HG02623 (cell line): Measurements from ENCODE around the gene ATG10.
"Not testable (repeated sequence)": the region's sequence is repeated elsewhere in the genome, so short reads cannot be mapped to it uniquely, and the experiment has no call there.

ENCODE experiments used
- ATAC-seq: cut with Tn5 transposase; IDR thresholded peaks from one replicate; pipeline ENCODE4 v1.9.1; 2021; ENCODE audit warnings: moderate library complexity; ENCODE audit not compliant: unreplicated experiment

Gene ATG10

DNA sequence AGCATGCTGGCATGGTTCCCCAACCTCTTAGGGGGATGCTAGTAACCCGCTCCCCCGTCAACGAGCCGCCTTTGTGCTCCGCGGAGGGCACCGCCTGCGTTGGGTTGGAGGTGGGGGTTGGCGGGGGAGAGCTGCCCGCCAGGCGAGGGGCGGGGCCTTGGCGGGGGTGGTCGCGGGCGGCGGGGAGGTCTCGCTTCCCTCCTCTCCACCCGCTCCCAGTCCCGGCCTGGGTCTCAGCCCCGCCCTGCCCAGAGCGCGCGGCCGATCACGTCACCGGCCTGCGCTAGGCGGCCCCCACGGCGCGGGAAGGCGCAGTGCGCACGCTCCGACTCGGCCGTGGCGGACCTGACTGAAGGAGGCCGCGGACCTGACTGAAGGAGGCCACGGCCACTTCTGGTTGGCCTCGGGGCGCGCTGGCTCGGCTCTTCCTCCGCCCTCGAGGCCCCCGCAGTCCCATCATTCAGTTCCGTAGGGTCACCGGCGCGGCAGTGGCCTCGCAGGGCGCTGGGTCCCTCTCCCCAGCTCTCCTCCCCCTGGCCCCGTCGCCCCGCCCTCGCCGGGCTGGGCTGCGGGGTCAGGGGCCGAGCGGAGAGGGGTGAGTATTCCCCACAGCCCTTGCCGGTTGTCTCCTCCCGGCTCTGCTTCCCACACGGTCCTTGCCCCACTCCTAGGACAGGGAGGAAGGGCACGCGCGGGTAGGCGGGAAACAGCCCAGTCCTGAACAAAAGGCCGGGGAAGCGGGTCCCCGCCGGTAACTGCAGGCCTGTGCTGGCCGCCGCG, at the start of gene ATG10:
Gene ATG10, plus strand, starts transcription at position 312 of the 780 bp plus-strand sequence. CDS start 15,548 bp downstream, outside the sequence.
- ATAC-seq, result peak; percentile 95

DNA sequence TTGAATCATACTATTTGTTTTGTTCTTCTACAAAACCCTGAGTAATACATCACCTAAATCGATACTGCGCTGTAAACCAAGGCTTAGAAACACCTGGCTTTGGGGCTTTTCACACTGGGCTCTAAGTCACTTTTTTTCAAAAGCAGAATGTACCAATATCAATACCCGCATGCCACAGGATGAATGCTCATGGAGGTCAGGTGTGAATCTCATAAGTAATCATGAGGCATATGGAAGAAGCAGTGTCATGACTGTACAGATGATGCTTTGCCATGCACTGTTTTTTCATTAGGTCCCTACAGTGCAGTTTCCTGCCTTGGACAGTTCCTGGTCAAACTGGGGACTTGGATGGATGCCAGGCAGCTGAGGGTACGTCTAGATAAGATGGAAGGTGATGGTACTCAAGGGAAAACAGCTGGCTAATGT, 49.0 kb upstream of the ATG10 start:
- no peak for ATAC-seq

DNA sequence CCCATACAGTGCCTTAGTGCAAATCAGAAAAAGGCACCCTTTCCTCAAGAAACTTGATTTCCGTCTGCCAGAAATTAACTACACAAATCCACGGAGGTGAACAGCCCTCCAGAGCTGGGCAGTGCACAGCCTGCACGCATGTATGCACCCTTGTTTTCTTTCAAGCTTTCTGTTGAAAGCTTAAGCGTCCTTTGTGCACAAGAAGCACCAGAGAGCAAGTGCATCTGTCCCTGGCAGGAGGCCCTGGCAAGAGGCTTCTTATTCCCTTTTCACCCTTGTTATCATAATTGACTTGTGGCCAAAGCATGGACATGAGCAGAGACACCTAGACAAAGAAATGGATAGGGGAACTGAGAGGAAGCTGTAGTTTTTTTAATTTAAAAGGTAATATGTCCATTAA, 47.4 kb upstream of the ATG10 start:
- no peak for ATAC-seq

DNA sequence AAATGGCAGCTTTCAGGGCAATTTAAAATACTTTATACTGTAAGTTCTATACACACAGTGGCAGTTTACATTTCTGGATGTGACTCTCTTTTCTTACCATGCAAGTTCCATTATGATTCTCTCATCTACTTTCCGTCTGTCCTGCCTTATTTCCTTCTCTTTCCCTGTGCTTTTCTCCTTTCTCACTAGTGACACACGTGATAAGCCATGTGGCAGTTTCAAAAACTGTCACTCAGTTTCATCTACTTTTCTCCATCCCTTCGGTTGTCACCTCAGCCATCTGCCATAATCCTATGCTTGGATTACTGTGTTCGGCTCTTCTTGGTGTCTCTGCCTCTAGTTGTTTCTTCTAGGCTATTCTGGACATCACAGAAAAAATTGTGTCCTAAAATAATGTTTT, 46.8 kb upstream of the ATG10 start:
- ATAC-seq, result no peak

DNA sequence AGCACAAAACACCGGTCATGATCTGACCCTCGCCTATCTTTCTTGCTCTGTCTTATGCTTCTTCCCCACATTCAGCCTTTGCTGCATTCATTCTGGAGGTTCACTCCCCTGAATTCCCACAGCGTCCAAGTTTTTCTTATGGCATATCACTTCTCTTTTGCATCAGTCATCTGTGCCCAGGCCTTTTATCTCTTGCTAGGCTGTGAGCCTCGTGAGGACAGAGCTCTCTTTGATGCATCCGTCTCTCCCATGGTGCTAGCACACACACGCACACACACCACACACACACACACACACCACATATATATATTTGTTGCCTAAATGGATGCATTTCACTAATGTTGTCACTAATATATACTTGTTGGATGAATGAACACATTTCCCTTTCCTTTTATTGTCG, 45.8 kb upstream of the ATG10 start:
- no peak for ATAC-seq

DNA sequence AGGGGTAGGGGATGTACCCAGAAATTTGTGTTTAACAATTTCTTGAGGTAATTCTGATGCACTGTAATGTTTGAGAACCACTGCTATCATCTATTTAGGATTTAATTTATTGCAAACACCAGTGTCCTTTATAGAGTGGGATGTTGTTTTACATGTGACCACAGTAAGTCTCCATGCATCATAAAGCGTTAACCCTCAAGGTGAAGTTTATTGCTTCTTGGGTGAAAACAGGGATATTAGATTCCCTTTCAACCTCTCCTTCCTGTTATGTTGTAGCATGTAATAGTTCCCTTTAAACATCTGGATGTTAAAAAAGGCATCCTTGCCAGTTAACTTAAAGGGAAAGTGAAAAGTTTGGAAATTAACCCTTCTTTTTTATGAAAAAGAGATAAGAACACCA, 35.8 kb upstream of the ATG10 start:
- no peak for ATAC-seq

DNA sequence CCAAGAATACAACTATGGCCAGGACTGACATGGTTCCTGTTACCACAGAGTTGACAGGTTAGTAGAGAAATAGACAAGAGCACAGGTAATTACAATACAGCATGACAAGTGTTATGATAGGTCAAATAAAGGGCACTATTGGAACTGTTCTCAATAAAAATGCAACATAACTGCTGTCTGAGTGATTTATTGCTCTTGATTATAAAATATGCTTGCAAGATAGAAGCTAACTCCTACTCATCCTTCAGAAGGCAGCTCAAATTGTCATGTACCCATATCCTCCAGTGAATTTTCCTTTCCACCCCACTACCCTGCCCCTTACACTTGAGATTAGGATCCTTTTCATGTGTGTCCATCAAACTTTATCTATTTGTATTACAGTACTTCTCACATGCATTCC, 35.1 kb upstream of the ATG10 start:
- no peak for ATAC-seq

DNA sequence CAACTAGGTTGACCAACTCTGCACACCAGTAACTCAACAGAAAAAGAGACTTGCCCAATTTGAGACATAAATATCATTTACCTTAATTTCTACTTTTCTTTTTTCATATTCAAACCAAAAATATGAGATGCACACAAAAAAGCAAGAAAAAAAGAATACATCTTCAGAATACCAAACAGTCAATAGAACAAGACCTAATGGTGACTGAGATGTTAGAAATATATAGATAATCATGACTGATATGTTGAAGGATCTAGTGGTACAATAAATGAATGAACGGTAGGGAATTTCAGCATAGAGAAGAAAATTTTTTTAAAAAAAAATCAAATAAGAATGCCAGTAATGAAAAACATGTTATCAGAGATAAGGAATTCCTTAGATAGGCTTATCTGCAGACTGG, 29.1 kb upstream of the ATG10 start:
- ATAC-seq, result no peak

DNA sequence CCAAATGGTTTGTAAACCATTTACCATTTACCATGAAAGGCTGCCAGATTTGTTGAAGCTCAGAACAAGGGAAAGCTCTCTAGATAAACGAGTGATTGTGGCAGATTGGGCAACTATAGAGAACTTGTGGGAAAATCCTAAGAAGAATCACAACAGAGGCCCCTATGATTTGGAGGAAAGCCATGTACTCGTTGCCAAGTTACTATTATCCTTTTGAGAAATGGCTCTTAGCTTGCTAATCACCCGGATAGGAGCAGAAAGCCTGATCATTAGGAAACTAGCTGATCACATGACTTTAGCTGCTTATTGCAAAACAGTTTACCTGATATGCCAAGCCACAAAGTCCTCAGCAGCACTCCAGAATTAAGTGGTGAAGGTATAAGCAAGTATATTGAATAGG, 23.5 kb upstream of the ATG10 start:
- ATAC-seq, result no peak

DNA sequence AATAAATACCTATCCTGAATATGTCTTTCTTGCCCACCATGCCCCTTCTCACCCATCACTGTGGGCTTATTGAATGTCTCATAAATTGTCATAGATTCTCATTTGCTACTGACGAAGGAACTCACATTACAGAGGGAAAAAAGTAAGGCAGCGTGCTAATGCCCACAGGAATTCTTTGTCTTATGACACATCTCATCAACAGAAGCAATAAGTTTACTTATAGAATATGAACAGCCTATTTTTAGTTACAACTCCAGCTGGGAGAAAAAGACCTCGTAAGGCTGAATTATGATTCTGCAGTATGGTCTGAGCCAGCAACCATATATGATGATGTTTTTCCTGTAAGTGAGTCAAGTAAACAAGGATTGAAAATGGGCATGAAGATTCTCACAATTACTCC, 22.4 kb upstream of the ATG10 start:
- no peak for ATAC-seq

DNA sequence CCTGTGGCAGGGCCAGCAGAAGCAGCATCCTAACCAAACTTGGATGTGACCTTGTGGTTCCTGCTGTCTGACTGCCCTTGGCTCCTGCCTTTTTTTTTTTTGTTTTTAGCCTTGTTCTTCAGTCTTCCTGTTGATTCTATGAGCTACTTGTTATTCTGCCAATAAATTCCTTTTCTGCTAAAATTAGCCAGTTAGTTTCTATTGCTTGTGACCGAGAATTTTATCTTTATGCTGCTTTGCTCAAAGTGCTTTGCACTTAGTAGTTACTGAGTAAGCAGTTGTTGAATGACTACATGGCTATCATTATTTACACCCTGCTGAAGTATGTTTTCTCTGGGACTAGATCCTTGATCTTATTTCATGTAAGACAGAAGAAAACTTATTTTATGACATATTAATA, 20.8 kb upstream of the ATG10 start:
- ATAC-seq, result no peak

DNA sequence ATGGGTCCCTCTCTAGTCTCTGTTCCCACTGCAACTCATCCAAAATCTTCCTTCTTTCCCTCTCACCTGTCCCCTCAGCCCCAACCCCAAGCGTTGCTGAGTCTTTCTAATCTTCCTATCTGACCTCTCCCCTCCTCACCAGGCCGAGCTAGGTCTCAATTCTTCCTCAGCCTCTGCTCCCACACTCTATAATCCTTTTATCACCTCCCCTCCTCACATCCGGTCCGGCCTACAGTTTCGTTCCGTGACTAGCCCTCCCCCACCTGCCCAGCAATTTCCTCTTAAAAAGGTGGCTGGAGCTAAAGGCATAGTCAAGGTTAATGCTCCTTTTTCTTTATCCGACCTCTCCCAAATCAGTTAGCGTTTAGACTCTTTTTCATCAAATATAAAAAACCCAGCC, 17.0 kb upstream of the ATG10 start:
- ATAC-seq, result not testable (repeated sequence)

DNA sequence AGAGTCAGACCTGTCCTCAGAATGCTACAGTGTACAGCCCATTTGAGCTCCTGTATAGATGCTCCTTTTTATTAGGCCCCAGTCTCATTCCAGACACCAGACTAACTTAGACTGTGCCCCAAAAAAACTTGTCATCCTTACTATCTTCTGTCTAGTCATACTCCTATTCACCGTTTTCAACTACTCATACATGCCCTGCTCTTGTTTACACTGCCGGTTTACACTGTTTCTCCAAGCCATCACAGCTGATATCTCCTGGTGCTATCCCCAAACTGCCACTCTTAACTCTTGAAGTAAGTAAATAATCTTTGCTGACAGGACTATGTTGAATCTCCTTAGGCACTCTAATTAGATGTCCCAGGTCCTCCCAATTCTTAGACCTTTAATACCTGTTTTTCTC, 13.7 kb upstream of the ATG10 start:
- not testable (repeated sequence) for ATAC-seq

DNA sequence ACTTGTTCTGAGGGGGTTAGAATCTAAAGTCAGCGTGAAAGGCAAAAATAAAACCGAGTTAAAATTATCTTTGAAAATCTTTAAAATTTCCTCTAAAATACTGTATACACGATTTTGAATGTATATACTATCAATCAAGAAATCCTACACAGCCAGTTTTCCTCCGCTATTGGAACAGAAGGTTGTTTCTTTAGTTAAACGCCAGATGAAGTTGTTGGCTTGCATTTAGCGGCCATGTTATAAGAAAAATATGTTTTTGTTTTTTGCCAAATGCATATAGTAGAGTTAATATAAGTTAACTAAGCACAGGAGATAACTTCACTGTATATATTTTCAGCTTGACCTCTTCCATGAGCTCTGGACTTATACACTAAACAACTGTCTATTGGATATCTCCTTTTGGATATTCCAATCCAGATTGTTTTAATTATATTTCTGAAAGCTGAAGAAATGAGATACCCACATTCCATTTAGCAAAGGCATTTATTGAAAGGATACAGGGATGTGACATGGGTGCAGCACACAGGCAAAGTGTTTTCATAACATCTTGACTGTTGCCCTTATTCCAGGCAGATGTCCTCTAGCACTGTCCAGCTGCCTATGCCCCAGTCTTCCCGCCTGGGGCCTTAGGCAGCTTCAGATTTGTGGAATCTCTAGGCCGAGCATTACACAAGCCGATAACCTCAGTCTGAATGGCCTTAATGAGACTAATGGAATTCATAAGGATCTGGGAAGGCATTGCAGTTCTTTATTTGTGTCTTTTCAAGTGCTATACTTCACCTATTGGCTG, 10.0 kb upstream of the ATG10 start:
- ATAC-seq, result no peak

DNA sequence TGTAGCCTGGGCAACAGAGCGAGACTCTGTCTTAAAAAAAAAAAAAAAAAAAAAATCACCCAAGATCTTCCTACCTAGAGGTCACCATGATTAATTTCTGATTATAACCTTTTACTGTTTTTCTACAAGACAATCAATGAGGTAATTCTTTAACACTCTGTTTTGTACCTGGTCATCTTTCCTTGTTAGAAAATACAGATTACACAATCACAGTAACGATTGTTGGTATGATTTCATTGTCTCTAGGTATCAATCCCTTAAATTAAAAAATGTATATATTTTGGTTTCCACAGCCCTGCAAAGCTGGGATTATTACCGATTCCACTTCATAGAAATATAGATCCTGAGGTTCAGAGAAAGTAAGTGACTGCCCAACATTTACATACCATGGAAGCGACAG, 8.3 kb upstream of the ATG10 start:
- ATAC-seq, result no peak

DNA sequence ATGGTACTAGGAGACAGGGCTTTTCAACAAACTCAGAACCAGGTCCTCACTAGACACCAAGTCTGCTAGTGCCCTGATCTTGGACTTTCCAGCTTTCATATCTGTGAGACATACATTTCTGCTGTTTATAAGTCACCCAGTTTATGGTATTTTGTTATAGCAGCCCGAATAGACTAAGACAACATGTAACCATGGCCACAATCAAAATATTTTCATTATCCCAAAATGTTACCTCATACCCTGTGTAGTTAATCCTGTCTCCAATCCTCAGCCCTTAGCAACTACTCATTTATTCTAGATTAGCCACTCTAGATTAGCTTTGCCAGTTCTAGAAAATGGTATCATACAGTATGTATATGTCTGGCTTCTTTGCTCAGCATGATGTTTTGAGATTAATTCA, 6.3 kb upstream of the ATG10 start:
- ATAC-seq, result no peak

DNA sequence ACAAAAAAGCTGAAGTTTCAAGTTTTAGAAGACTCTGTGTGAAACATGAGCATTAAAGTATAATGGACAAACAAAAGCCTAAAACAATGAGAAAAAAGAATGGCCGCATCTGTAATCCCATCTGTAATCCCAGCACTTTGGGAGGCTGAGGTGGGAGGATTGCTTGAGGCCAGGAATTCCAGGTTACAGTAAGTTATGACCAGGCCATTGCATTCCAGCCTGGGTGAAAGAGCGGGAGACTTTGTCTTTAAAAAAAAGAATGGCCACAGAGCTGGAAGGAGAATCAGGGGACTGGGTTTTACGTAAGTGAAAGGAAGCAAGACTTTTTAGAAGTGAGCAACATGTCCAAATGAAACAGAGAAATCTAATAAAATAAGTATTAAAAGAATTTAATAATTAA, 2.6 kb upstream of the ATG10 start:
- no peak for ATAC-seq

DNA sequence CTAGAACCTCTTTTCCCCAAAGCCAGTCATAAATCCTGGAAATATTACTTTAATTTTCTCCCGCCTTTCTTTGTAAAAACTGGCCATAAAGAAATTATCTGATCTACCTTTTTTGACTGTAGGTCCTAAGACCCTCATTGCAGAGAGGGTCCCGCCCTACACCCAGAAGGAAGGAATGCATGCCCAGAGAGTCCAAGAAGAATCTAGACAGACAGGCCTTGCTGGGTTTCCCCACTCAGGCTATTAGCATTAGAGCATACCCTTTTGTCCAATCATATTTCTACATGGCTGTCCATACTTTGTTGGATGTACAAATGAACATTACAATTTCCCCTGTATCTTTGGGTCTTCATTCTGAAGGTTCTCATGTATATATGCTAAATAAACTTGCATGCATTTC, 1.9 kb upstream of the ATG10 start:
- ATAC-seq, result no peak

DNA sequence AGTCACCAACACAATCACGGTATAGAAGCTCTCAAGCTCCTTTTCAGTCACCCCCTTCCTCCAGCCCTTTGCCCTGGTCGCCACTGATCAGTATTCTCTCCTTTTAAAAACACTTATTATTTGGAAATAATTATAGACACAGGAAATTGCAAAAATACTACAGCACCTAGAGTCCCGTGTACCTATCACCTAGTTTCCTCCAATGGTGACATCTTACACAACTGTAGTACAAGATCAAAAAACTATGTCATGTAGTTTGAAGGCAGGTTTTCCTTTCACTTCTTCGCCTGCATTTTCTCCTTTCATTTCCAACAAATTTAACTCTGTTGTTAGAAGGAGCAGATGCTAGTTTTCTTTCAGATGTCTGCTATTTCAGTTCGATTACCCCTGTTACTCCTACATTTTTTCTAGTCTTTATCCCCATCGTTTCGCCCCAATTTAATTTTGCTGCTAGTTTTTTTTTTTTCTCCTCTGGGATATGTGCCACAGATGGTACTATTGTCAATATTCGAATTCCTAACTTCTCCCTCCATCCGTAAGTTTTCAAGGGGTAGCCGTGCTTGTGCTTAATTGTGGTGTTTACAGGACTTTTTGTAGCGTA, 612 bp upstream of the ATG10 start:
- ATAC-seq, result no peak

DNA sequence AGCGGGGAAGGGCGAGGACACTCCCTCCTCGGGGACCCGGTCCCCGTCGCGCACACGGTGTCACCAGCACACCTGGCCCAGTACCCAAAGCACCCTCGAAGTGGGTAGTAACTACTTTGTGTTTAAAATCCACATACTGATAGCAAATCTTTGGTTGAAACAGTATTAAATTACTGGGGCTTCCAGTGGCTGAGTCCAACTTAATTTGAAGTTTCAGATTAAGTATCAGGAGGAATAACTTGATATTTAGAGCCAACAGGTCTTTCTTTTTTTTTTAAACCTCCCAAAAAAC, 615 bp downstream of the ATG10 start:
- peak; percentile 34 for ATAC-seq

DNA sequence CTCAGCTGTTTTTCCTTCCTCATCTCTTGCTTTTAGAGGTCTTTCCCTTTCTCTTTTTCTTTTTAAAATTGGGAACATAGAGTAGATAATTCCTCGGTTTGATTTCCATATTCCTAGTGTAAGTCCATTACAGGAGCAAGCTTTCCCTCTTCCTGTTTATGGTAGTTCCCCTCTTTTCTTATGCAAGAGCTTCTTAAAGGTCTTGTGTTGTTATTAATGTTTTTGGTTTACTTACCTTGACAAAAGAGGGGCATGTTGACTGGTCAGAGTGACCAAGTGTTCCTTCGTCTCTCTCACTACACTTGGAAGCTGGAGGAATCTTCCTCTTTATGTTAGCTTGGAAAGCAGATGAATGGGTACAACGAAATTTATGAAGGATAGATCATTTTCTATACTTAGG, 8.3 kb downstream of the ATG10 start:
- no peak for ATAC-seq

DNA sequence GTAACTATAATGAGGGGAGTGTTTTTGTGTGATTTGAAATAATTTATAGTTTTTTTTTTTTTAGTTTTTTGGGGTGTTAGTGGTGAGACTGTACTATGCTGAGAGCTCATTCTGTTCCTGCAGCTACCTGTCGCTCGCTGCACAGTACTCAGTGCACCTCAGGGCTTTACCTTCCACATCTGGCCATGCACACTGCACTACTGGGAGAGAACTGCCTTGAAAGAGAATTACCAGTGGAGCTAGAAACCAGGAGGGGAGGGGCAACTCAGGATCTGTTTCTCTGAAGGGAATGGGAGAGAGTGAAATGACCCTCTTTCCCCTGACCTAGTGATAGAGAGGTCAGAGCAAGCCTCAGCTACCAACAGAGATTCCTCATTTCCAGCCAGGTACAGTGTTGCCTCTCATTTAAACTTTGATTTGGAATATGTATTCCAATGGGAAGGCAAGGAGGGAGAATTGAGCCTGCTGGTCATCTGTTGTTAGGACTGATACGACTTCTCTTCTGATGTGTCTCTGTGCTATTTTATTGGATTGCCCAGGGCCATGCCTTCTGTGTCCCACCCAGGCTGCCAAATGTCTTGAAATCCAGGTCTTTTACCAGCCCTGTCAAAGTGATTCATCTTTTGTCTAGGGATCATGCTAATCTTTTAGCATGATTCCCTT, 8.9 kb downstream of the ATG10 start:
- ATAC-seq, result no peak
